ENCODE results near the gene DLGAP4. TPM values are rescaled to one million over a fixed set of nuclear protein-coding genes. Genes with fewer than 3 reads are reported as not detected.

Gene DLGAP4
- total RNA-seq, 1 donor, result 26.1 TPM

- peak; percentile 83 to 94 (median 93) for DNase-seq (ENCODE audit: low read depth in 2 of 3, low spot score in 2 of 3)
Observed at GRCh38 chr20:36573103-36573797, 267.1 kb downstream of the DLGAP4 start, which contains the start of gene TGIF2. TSS of gene TGIF2 (plus strand) at chr20:36573597. CDS start at chr20:36578775, 5,178 bp downstream.

GRCh38 chr20:36573798-36574365 lies 267.7 kb downstream of the DLGAP4 start:
- peak in 2 of 3 donors; percentile 61 to 78 for DNase-seq (ENCODE audit: low read depth in 2 of 3, low spot score in 2 of 3)

- DNase-seq (ENCODE audit: low read depth in 2 of 3, low spot score in 2 of 3), result peak in 2 of 3 donors; percentile 19 to 60
Observed at GRCh38 chr20:36574366-36575135, 268.4 kb downstream of the DLGAP4 start.

GRCh38 chr20:36576081-36576445 lies 269.9 kb downstream of the DLGAP4 start:
- no peak for DNase-seq (ENCODE audit: low read depth in 2 of 3, low spot score in 2 of 3)

Small RNA genes within 50 kb of the gene (small RNA-seq; reads per million reads assigned to genes)
- gene RF00017, result not detected

Other genes starting within 250 kb of the DLGAP4 start
- 1.3 TPM for gene EPB41L1, start 151.6 kb upstream of the DLGAP4 start, total RNA-seq
- gene AAR2, start 69.9 kb upstream of the DLGAP4 start, total RNA-seq, result 42.5 TPM
- 0.81 TPM for gene MYL9, start 235.2 kb downstream of the DLGAP4 start, total RNA-seq